LNCaP clone FGC (cell line): ENCODE measurements around the gene ZNHIT6.

Experiments used
- DNase-seq: peaks from one replicate; pipeline ENCODE4 v3.0.0-alpha.2; 2011; ENCODE audit warnings: low read depth
- H3K4me3 ChIP-seq: 2 replicates; pipeline ENCODE4 v1.5.1; 2011; ENCODE audit warnings: mild to moderate bottlenecking, low read depth, low read length, control low read depth
- CTCF ChIP-seq: IDR thresholded peaks from 2 replicates; pipeline ENCODE4 v1.5.1; 2012; ENCODE audit warnings: mild to moderate bottlenecking; ENCODE audit not compliant: control insufficient read depth, insufficient read depth; ENCODE audit errors: extremely low read depth

ZNHIT6 gene

GRCh38 chr1:85692730-85693314 is 15.4 kb downstream of the ZNHIT6 start:
- no peak for DNase-seq
- no peak overlapping the region for H3K4me3 ChIP-seq
- TF ChIP-seq CTCF, result peak; percentile 51

GRCh38 chr1:85689775-85690404 is 18.3 kb downstream of the ZNHIT6 start:
- H3K4me3 ChIP-seq, result no peak overlapping the region
- TF ChIP-seq CTCF, result no peak
- DNase-seq, result peak; percentile 56

GRCh38 chr1:85683292-85684025 is 24.8 kb downstream of the ZNHIT6 start:
- no peak for TF ChIP-seq CTCF
- DNase-seq, result no peak
- H3K4me3 ChIP-seq, result no peak overlapping the region

- TF ChIP-seq CTCF, result no peak
- H3K4me3 ChIP-seq, result no peak overlapping the region
- no peak for DNase-seq
Observed at GRCh38 chr1:85681087-85681486, 27.1 kb downstream of the ZNHIT6 start.

GRCh38 chr1:85678193-85678592 is 30.0 kb downstream of the ZNHIT6 start:
- no peak for DNase-seq
- no peak overlapping the region for H3K4me3 ChIP-seq
- TF ChIP-seq CTCF, result no peak

- H3K4me3 ChIP-seq, result no peak overlapping the region
- TF ChIP-seq CTCF, result no peak
- DNase-seq, result no peak
Observed at GRCh38 chr1:85677656-85678055, 30.6 kb downstream of the ZNHIT6 start.
